HepG2 (cell line): ENCODE results near the gene MTA3. TPM values are rescaled to one million over a fixed set of nuclear protein-coding genes. Genes with fewer than 3 reads are reported as not detected.

Experiments used
- CHD4 ChIP-seq: fragments of 200-600 bp; sonication (generic); IDR thresholded peaks from 2 replicates; pipeline ENCODE4 v1.7.0; 2017; ENCODE audit warnings: mild to moderate bottlenecking, low read length, borderline replicate concordance
- DDIT3 ChIP-seq: sonication (generic); formaldehyde crosslinking; IDR thresholded peaks from 2 replicates; pipeline ENCODE4 v1.4.0; 2020; ENCODE audit warnings: mild to moderate bottlenecking, missing genetic modification reagents
- FOXO4 ChIP-seq: sonication (generic); formaldehyde crosslinking; conservative IDR thresholded peaks from 2 replicates; pipeline ENCODE4 v1.8.1; 2023; ENCODE audit warnings: missing genetic modification reagents
- HNF1B ChIP-seq: sonication (generic); formaldehyde crosslinking; IDR thresholded peaks from 2 replicates; pipeline ENCODE4 v1.5.1; 2020; ENCODE audit warnings: mild to moderate bottlenecking, moderate library complexity, missing genetic modification reagents
- HOXA5 ChIP-seq: sonication (generic); formaldehyde crosslinking; IDR thresholded peaks from 2 replicates; pipeline ENCODE4 v1.4.0; 2020; ENCODE audit warnings: missing genetic modification reagents
- KDM4B ChIP-seq: sonication (generic); formaldehyde crosslinking; IDR thresholded peaks from 2 replicates; pipeline ENCODE4 v1.4.0; 2020; ENCODE audit warnings: missing genetic modification reagents
- NR2F6 ChIP-seq, 2 experiments: IDR thresholded peaks; 2 replicates each; pipeline ENCODE4 v1.6.1; 2016; ENCODE audit warnings: antibody characterized with exemption in 1 of 2, mild to moderate bottlenecking in 1 of 2
- PHB2 ChIP-seq: fragments of 450-650 bp; IDR thresholded peaks from 2 replicates; pipeline ENCODE4 v1.6.1; 2018; ENCODE audit not compliant: partially characterized antibody
- SMAD9 ChIP-seq: sonication (generic); formaldehyde crosslinking; IDR thresholded peaks from 2 replicates; pipeline ENCODE4 v1.5.1; 2020; ENCODE audit warnings: mild to moderate bottlenecking, missing genetic modification reagents
- SYNCRIP ChIP-seq: fragments of 200-400 bp; formaldehyde crosslinking; IDR thresholded peaks from 2 replicates; pipeline ENCODE4 v1.6.1; 2018; ENCODE audit warnings: mild to moderate bottlenecking, low read depth, low read length; ENCODE audit not compliant: insufficient read depth
- ZNF274 ChIP-seq: sonication (generic); formaldehyde crosslinking; IDR thresholded peaks from 2 replicates; pipeline ENCODE4 v1.5.1; 2020; ENCODE audit warnings: mild to moderate bottlenecking, missing genetic modification reagents
- ZNF335 ChIP-seq: sonication (generic); formaldehyde crosslinking; IDR thresholded peaks from 2 replicates; pipeline ENCODE4 v1.4.0; 2020; ENCODE audit warnings: missing genetic modification reagents
- ZNF503 ChIP-seq: sonication (generic); formaldehyde crosslinking; IDR thresholded peaks from 2 replicates; pipeline ENCODE4 v1.4.0; 2020; ENCODE audit warnings: missing genetic modification reagents
- polyA plus RNA-seq, 8 experiments: library from polyadenylated mRNA; depleted of rRNA in 3 of 8; stranded (reverse) in 7 of 8; unstranded in 1 of 8; fragments of >200 nt; fragmentation: Illumina TruSeq in 4 of 8; extraction: Trizol in 4 of 8; gene quantifications; 2 replicates each; pipeline versions ENCODE4 v1.2.1 to v1.2.3, GENCODE V29; 2011 to 2016; ENCODE audit warnings: low read depth in 4 of 8, missing spikeins in 1 of 8, mixed read lengths in 1 of 8; ENCODE audit not compliant: insufficient read depth in 1 of 8
- total RNA-seq, 5 experiments: library from RNA; depleted of rRNA; stranded (reverse); fragments of >200 nt; fragmentation: Illumina TruSeq; extraction: Trizol; gene quantifications; 2 replicates each; pipeline ENCODE4 v1.2.3, GENCODE V29; 2016; ENCODE audit warnings: low read depth in 1 of 5
- TF ChIP-seq, protein P1 (sequence below): sonication (generic); formaldehyde crosslinking; IDR thresholded peaks from 2 replicates; pipeline ENCODE4 v1.4.0; 2020; ENCODE audit warnings: missing genetic modification reagents, mild to moderate bottlenecking, borderline replicate concordance
- TF ChIP-seq, protein P2 (sequence below): sonication (generic); formaldehyde crosslinking; IDR thresholded peaks from 2 replicates; pipeline ENCODE4 v1.4.0; 2020; ENCODE audit warnings: mild to moderate bottlenecking, low read depth, missing genetic modification reagents

The MTA3 gene
- total and polyA plus RNA-seq, 2 of the 13 experiments (the other 11 are each of a cell fraction or from before 2014, with no cell fraction given): 48.8 to 77.8 TPM

DNA sequence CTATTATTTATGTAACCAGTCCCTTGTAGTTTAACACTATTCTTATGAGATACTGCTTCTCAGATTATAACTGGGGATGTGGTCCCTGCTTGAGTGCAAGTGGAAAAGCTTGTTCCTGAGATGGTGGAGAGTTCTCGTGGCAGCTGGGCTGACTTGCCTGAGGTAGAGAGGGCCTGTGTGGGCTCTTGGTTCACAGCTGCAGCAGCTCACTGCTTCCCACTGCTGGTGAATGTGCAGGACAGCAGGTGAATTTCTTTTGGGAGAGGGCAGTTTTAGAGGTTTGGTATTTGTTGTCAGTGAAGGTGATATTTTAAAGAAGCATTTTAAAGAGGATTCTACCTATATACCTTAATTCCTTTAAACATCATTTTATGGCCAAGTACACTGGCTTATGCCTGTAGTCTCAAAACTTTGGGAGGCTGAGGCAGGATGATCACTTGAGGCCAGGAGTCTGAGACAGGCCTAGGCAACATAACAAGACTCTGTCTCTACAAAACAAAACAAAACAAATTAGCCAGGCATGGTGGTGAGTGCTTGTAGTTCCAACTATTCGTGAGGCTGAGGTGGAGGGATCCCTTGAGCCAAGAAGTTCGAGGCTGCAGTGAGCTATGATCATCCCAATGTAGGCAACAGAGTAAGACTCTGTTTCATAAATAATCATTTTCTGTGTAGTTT is 94.8 kb downstream of the MTA3 start (continued):
- peak; percentile 72; the same call in 1 of the 2 replicates for TF ChIP-seq HNF1B
- no peak for TF ChIP-seq ZNF503 (CRISPR knock-in tag)
- no peak for TF ChIP-seq NR2F6 (IDR thresholded peaks at IDR 0.05)
- TF ChIP-seq NR2F6 (CRISPR knock-in tag; IDR thresholded peaks at IDR 0.05): peak; percentile 42; the same call in 1 of the 2 replicates
- 0 out of 2 replicates have a peak, but pooled peaks have one; percentile 47 for TF ChIP-seq ZNF335 (CRISPR knock-in tag)
- TF ChIP-seq FOXO4 (CRISPR knock-in tag): no peak
- TF ChIP-seq ZNF274 (CRISPR knock-in tag): no peak
- TF ChIP-seq, protein P1, sequence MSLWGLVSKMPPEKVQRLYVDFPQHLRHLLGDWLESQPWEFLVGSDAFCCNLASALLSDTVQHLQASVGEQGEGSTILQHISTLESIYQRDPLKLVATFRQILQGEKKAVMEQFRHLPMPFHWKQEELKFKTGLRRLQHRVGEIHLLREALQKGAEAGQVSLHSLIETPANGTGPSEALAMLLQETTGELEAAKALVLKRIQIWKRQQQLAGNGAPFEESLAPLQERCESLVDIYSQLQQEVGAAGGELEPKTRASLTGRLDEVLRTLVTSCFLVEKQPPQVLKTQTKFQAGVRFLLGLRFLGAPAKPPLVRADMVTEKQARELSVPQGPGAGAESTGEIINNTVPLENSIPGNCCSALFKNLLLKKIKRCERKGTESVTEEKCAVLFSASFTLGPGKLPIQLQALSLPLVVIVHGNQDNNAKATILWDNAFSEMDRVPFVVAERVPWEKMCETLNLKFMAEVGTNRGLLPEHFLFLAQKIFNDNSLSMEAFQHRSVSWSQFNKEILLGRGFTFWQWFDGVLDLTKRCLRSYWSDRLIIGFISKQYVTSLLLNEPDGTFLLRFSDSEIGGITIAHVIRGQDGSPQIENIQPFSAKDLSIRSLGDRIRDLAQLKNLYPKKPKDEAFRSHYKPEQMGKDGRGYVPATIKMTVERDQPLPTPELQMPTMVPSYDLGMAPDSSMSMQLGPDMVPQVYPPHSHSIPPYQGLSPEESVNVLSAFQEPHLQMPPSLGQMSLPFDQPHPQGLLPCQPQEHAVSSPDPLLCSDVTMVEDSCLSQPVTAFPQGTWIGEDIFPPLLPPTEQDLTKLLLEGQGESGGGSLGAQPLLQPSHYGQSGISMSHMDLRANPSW (CRISPR knock-in tag): no peak
- no peak for TF ChIP-seq CHD4
- TF ChIP-seq, protein P2, sequence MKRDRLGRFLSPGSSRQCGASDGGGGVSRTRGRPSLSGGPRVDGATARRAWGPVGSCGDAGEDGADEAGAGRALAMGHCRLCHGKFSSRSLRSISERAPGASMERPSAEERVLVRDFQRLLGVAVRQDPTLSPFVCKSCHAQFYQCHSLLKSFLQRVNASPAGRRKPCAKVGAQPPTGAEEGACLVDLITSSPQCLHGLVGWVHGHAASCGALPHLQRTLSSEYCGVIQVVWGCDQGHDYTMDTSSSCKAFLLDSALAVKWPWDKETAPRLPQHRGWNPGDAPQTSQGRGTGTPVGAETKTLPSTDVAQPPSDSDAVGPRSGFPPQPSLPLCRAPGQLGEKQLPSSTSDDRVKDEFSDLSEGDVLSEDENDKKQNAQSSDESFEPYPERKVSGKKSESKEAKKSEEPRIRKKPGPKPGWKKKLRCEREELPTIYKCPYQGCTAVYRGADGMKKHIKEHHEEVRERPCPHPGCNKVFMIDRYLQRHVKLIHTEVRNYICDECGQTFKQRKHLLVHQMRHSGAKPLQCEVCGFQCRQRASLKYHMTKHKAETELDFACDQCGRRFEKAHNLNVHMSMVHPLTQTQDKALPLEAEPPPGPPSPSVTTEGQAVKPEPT (CRISPR knock-in tag): no peak
- no peak for TF ChIP-seq DDIT3 (CRISPR knock-in tag)
- no peak for TF ChIP-seq SYNCRIP
- no peak for TF ChIP-seq PHB2
- TF ChIP-seq KDM4B (CRISPR knock-in tag): 0 out of 2 replicates have a peak, but pooled peaks have one; percentile 26
- TF ChIP-seq HOXA5: peak; percentile 32; the same call in 1 of the 2 replicates
- no peak for TF ChIP-seq SMAD9 (CRISPR knock-in tag)
